Neural progenitor cell (in vitro differentiated cells): ENCODE measurements around the gene MTMR10.

Experiments
- CTCF ChIP-seq: fragments of 200-600 bp; sonication (generic); IDR thresholded peaks from 2 replicates; pipeline ENCODE4 v1.5.1; 2017; ENCODE audit warnings: antibody characterized with exemption, mild to moderate bottlenecking
- EZH2 ChIP-seq: fragments of 200-600 bp; sonication (generic); IDR thresholded peaks from 2 replicates; pipeline ENCODE4 v1.6.1; 2017; ENCODE audit warnings: antibody characterized with exemption, mild to moderate bottlenecking, moderate library complexity
- EZH2phosphoT487 ChIP-seq: fragments of 200-600 bp; sonication (generic); IDR thresholded peaks from 2 replicates; pipeline ENCODE4 v1.6.1; 2017; ENCODE audit warnings: antibody characterized with exemption

DNA sequence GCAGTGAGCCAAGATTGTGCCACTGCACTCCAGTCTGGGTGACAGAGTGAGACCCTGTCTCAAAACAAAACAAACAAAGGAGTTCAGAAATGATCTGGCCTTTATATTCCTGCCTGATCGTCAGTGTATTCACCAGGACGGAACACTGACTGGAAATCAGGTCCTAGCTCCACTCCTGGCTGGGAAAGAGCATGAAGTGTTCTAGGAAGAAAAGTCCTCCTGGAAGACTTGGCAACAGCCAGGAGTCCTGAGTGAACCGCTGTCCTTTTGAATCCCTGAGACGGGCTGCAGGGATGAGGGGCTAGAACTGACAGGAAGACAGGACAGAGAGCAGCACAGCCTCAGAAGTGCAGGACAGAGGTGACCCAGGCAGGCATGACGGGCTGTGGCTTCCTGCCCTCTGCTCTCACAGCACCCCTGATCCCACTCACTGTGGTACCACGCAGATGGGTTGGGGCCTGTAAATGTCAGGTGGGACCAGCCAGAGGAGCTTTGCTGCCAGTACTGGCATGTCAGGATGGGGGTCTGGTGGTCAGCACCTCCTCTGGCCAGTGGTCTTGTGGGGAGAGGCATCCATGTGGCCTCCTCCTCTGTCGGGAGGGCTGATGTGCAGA is 64.2 kb downstream of the MTMR10 start:
- TF ChIP-seq CTCF (no peak), EZH2phosphoT487 (no peak), EZH2 (no peak)
